Prostate gland (tissue), 2 donors: ENCODE data around the gene WDFY3.

Source experiments
- POLR2A ChIP-seq: fragments of 450-650 bp; IDR thresholded peaks from one replicate; pipeline ENCODE4 v1.6.1; 2016; ENCODE audit warnings: antibody characterized with exemption, mild to moderate bottlenecking
- TF ChIP-seq, protein P1 (sequence below), 4 experiments: fragments of 200-600 bp in 2 of 4; fragments of 450-650 bp in 2 of 4; sonication (generic) in 2 of 4; IDR thresholded peaks; 1 replicate in 3 of 4; 2 replicates in 1 of 4; pipeline ENCODE4 v1.5.1; 2016 to 2019; ENCODE audit warnings: antibody characterized with exemption in 4 of 4, mild to moderate bottlenecking in 2 of 4, moderate library complexity in 2 of 4

GRCh38 chr4:84878546-84878945 lies 87.9 kb downstream of the WDFY3 start:
- TF ChIP-seq POLR2A: no peak
- TF ChIP-seq, protein P1, sequence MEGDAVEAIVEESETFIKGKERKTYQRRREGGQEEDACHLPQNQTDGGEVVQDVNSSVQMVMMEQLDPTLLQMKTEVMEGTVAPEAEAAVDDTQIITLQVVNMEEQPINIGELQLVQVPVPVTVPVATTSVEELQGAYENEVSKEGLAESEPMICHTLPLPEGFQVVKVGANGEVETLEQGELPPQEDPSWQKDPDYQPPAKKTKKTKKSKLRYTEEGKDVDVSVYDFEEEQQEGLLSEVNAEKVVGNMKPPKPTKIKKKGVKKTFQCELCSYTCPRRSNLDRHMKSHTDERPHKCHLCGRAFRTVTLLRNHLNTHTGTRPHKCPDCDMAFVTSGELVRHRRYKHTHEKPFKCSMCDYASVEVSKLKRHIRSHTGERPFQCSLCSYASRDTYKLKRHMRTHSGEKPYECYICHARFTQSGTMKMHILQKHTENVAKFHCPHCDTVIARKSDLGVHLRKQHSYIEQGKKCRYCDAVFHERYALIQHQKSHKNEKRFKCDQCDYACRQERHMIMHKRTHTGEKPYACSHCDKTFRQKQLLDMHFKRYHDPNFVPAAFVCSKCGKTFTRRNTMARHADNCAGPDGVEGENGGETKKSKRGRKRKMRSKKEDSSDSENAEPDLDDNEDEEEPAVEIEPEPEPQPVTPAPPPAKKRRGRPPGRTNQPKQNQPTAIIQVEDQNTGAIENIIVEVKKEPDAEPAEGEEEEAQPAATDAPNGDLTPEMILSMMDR (IDR thresholded peaks at IDR 0.05): no peak
